Astrocyte (in vitro differentiated cells and primary cell): ENCODE results near the gene RUVBL1. TPM values are rescaled to one million over a fixed set of nuclear protein-coding genes. Genes with fewer than 3 reads are reported as not detected.

Source experiments
- DNase-seq: peaks from one replicate; pipeline ENCODE4 v3.0.0-alpha.2; 2010; ENCODE audit warnings: low read depth
- FAIRE-seq: peaks from 2 replicates; lab custom pipeline; 2011; peaks lifted over from hg19 to GRCh38; lab: Jason Lieb, UNC
- H2AFZ ChIP-seq: 2 replicates; pipeline ENCODE4 v1.6.0; 2012; ENCODE audit warnings: low read depth, low read length, inconsistent platforms
- H3K27ac ChIP-seq: 2 replicates; pipeline ENCODE4 v1.5.1; 2011; ENCODE audit warnings: low read depth, low read length, inconsistent platforms
- H3K27me3 ChIP-seq: 2 replicates; pipeline ENCODE4 v1.6.0; 2011; ENCODE audit warnings: low read length, inconsistent platforms; ENCODE audit not compliant: insufficient read depth
- H3K36me3 ChIP-seq: 2 replicates; pipeline ENCODE4 v1.5.1; 2011; ENCODE audit warnings: low read length, inconsistent platforms; ENCODE audit not compliant: insufficient read depth
- H3K4me1 ChIP-seq: 2 replicates; pipeline ENCODE4 v1.5.1; 2011; ENCODE audit warnings: low read length, inconsistent platforms; ENCODE audit not compliant: insufficient read depth
- H3K4me2 ChIP-seq: 2 replicates; pipeline ENCODE4 v1.6.0; 2012; ENCODE audit warnings: low read length, inconsistent platforms
- H3K4me3 ChIP-seq: 2 replicates; pipeline ENCODE4 v1.5.1; 2011; ENCODE audit warnings: low read depth, mild to moderate bottlenecking, low read length, inconsistent platforms; ENCODE audit not compliant: insufficient read depth
- H3K79me2 ChIP-seq: 2 replicates; pipeline ENCODE4 v1.6.0; 2012; ENCODE audit warnings: mild to moderate bottlenecking, low read length, inconsistent platforms; ENCODE audit not compliant: insufficient read depth
- H3K9ac ChIP-seq: 2 replicates; pipeline ENCODE4 v1.6.0; 2012; ENCODE audit warnings: mild to moderate bottlenecking, low read length, inconsistent platforms
- H3K9me3 ChIP-seq: 2 replicates; pipeline ENCODE4 v1.5.1; 2012; ENCODE audit warnings: low read depth, mild to moderate bottlenecking, low read length, inconsistent platforms; ENCODE audit not compliant: insufficient read depth
- H4K20me1 ChIP-seq: 2 replicates; pipeline ENCODE4 v1.6.0; 2012; ENCODE audit warnings: low read length, inconsistent platforms; ENCODE audit not compliant: insufficient read depth
- H3K27ac Mint-ChIP-seq: one replicate; pipeline ENCODE4 v1.8.0; 2021; ENCODE audit warnings: mild to moderate bottlenecking, mixed read lengths; ENCODE audit not compliant: unreplicated experiment
- H3K27me3 Mint-ChIP-seq: one replicate; pipeline ENCODE4 v1.8.0; 2021; ENCODE audit warnings: low read depth, mixed read lengths; ENCODE audit not compliant: unreplicated experiment
- H3K36me3 Mint-ChIP-seq: one replicate; pipeline ENCODE4 v1.8.0; 2021; ENCODE audit warnings: low read depth, mixed read lengths; ENCODE audit not compliant: unreplicated experiment
- H3K4me1 Mint-ChIP-seq: one replicate; pipeline ENCODE4 v1.8.0; 2021; ENCODE audit warnings: low read depth, mixed read lengths; ENCODE audit not compliant: unreplicated experiment
- H3K4me3 Mint-ChIP-seq: one replicate; pipeline ENCODE4 v1.8.0; 2021; ENCODE audit warnings: mild to moderate bottlenecking, moderate library complexity, mixed read lengths; ENCODE audit not compliant: unreplicated experiment
- H3K9me3 Mint-ChIP-seq: one replicate; pipeline ENCODE4 v1.8.0; 2021; ENCODE audit warnings: mild to moderate bottlenecking, mixed read lengths; ENCODE audit not compliant: unreplicated experiment
- CTCF ChIP-seq: IDR thresholded peaks from 2 replicates; pipeline ENCODE4 v1.5.1; 2011; ENCODE audit warnings: low read depth, mild to moderate bottlenecking, inconsistent platforms, low read length, moderate library complexity; ENCODE audit not compliant: insufficient read depth
- EZH2 ChIP-seq: IDR thresholded peaks from 2 replicates; pipeline ENCODE4 v1.6.1; 2012; ENCODE audit warnings: mild to moderate bottlenecking, low read length, inconsistent platforms; ENCODE audit not compliant: insufficient read depth
- total RNA-seq: library from RNA; stranded (reverse); gene quantifications from 2 replicates; pipeline ENCODE4 v1.2.1, GENCODE V29; 2021

Gene RUVBL1
- total RNA-seq, 1 donor from 2014 or later, result 43.0 TPM

DNA sequence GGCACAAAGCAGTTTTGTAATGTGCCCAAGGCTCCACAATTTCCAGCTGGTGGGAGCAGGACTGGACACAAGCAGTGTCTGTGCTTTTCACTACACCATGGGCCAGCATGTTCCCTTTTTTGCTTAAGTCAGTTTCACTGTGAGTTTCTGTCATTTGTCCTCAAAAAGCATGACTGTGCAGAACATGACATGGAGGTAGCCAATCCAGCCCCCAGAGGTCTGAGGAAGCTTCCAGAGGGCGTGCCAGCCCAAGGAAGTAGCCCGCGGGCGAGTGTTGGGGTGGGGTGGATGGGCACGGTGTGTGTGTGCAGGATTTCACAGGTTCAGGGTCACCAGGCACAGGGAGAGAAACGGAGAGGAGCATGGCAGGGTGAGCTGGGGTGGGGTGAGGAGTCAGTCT lies 21.7 kb upstream of the RUVBL1 start:
- no peaks in the 10 kb centered on the region for H3K27me3 ChIP-seq
- Mint-ChIP-seq H3K36me3 (peaks cover 5% of the 10 kb centered on the region), H3K4me1 (peaks cover 2% of the 10 kb centered on the region), H3K4me3 (no peak overlapping the region), H3K27ac (no peak overlapping the region), H3K9me3 (no peaks in the 10 kb centered on the region), H3K27me3 (peaks cover 24% of the 10 kb centered on the region)
- FAIRE-seq (no peak), DNase-seq (no peak)
- H3K27ac ChIP-seq, result no peak overlapping the region
- no peaks in the 10 kb centered on the region for H3K36me3 ChIP-seq
- no peaks in the 10 kb centered on the region for H3K9me3 ChIP-seq
- H3K4me3 ChIP-seq, result no peak overlapping the region
- no peaks in the 10 kb centered on the region for H4K20me1 ChIP-seq
- H3K4me2 ChIP-seq, result no peak overlapping the region
- no peaks in the 10 kb centered on the region for H3K4me1 ChIP-seq
- TF ChIP-seq CTCF (no peak), EZH2 (no peak)
- no peak overlapping the region for H3K9ac ChIP-seq
- H3K79me2 ChIP-seq, result no peaks in the 10 kb centered on the region
- H2AFZ ChIP-seq, result no peak overlapping the region

GRCh38 chr3:128144512-128145187 lies 21.0 kb upstream of the RUVBL1 start:
- Histone ChIP-seq H3K9ac (no peak overlapping the region), H3K79me2 (no peaks in the 10 kb centered on the region), H2AFZ (no peak overlapping the region), H3K4me1 (no peaks in the 10 kb centered on the region), H3K9me3 (no peaks in the 10 kb centered on the region), H3K27ac (no peak overlapping the region), H3K4me3 (no peak overlapping the region), H3K27me3 (peaks cover under 1% of the 10 kb centered on the region), H4K20me1 (no peaks in the 10 kb centered on the region), H3K36me3 (no peaks in the 10 kb centered on the region), H3K4me2 (no peak overlapping the region)
- Mint-ChIP-seq H3K36me3 (peaks cover 5% of the 10 kb centered on the region), H3K9me3 (no peaks in the 10 kb centered on the region), H3K27me3 (peaks cover 26% of the 10 kb centered on the region), H3K4me3 (no peak overlapping the region), H3K27ac (no peak overlapping the region), H3K4me1 (no peaks in the 10 kb centered on the region)
- TF ChIP-seq EZH2, result no peak
- TF ChIP-seq CTCF, result no peak
- FAIRE-seq (no peak), DNase-seq (no peak)

- Mint-ChIP-seq H3K36me3 (peaks cover 5% of the 10 kb centered on the region), H3K27ac (no peak overlapping the region), H3K4me3 (no peak overlapping the region), H3K4me1 (no peaks in the 10 kb centered on the region), H3K9me3 (no peaks in the 10 kb centered on the region), H3K27me3 (peaks cover 34% of the 10 kb centered on the region)
- Histone ChIP-seq H3K27me3 (peaks cover 5% of the 10 kb centered on the region), H3K4me3 (no peak overlapping the region), H3K27ac (no peak overlapping the region), H3K79me2 (no peaks in the 10 kb centered on the region), H3K4me1 (no peaks in the 10 kb centered on the region), H4K20me1 (no peaks in the 10 kb centered on the region), H3K9me3 (no peaks in the 10 kb centered on the region), H2AFZ (no peak overlapping the region), H3K9ac (no peak overlapping the region), H3K4me2 (no peak overlapping the region), H3K36me3 (no peaks in the 10 kb centered on the region)
- TF ChIP-seq CTCF (no peak), EZH2 (no peak)
- FAIRE-seq, result no peak
- no peak for DNase-seq
These were observed 19.9 kb upstream of the RUVBL1 start for GRCh38 chr3:128143496-128143895.
